Measurements from ENCODE around the gene RALGAPA2.

The RALGAPA2 gene

DNA sequence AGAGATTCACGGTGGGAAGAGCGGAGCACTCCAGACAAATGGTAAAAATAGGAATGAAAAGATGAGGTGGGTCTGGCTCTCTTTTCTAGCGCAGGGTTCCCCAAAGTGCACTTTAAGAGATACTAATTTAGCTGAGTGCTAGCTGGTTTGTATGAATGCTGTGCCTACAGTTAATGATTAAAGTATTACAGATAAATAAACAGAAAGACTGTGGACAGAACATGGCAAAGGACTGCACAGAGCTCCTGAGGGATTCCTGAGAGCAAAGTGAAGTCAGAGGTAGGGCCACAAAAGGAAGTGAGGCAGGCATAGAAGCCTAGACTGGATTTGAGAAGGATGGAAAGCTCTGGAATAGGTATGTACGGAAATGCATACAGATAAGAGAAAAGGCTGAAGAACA, 230.0 kb downstream of the RALGAPA2 start:
- no peak overlapping the region for H3K4me3 ChIP-seq (ENCODE audit: low read length)
- H3K4me1 ChIP-seq (ENCODE audit: insufficient read depth, low read length) = peaks cover 9% of the 10 kb centered on the region
- H3K9me3 ChIP-seq (ENCODE audit: low read length) = peaks cover 2% of the 10 kb centered on the region
- H3K27me3 ChIP-seq (ENCODE audit: insufficient read depth, low read length) = no peaks in the 10 kb centered on the region
- H2AFZ ChIP-seq (ENCODE audit: low read depth, low read length) = no peak overlapping the region
- H3K36me3 ChIP-seq (ENCODE audit: insufficient read depth, low read length) = peaks cover 2% of the 10 kb centered on the region

DNA sequence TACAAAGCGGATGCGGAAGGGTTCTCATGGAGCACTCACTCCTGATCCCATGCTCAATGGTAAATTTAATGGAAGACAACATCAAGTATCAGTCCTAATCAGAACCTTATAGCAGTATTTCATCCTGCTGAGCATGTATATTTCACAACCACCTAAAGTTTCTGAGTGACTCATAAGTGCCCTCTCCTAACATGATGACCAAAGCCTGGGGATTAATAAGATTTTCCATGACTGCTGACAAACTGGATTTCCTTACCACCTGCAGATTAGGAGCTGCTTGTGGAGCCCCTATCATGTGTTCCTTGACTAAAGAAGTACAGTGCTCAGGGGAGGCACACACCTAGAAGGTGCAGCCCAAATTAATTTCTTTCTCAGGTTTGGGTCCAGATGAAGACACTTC, 231.8 kb downstream of the RALGAPA2 start:
- H3K4me1 ChIP-seq (ENCODE audit: insufficient read depth, low read length) = peaks cover 10% of the 10 kb centered on the region
- H3K27me3 ChIP-seq (ENCODE audit: insufficient read depth, low read length) = no peaks in the 10 kb centered on the region
- H2AFZ ChIP-seq (ENCODE audit: low read depth, low read length) = no peak overlapping the region
- no peak overlapping the region for H3K4me3 ChIP-seq (ENCODE audit: low read length)
- H3K9me3 ChIP-seq (ENCODE audit: low read length) = peaks cover 2% of the 10 kb centered on the region
- peaks cover 2% of the 10 kb centered on the region for H3K36me3 ChIP-seq (ENCODE audit: insufficient read depth, low read length)

DNA sequence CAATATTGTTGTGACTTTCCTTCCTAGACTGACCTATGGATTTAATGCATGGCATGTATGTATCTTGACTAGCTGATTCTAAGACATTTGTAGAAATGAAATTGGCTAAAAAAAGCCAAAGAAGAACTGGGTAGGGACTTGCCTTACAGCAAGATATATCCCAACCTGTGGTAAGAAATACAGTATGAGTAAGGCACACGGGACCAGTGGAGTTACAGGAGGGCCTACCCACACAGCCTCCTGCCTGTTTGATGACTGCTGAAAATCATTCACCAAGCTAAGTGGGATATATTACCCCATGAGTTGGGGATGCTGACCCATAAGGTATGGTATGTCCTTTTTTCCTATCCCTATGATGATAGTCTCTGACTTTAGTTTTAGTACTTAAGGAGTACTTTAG, 232.3 kb downstream of the RALGAPA2 start:
- Histone ChIP-seq H3K4me3 (ENCODE audit: low read length) (no peak overlapping the region), H3K9me3 (ENCODE audit: low read length) (peaks cover 2% of the 10 kb centered on the region), H3K4me1 (ENCODE audit: insufficient read depth, low read length) (peaks cover 10% of the 10 kb centered on the region), H2AFZ (ENCODE audit: low read depth, low read length) (no peak overlapping the region), H3K27me3 (ENCODE audit: insufficient read depth, low read length) (no peaks in the 10 kb centered on the region), H3K36me3 (ENCODE audit: insufficient read depth, low read length) (peaks cover 2% of the 10 kb centered on the region)

DNA sequence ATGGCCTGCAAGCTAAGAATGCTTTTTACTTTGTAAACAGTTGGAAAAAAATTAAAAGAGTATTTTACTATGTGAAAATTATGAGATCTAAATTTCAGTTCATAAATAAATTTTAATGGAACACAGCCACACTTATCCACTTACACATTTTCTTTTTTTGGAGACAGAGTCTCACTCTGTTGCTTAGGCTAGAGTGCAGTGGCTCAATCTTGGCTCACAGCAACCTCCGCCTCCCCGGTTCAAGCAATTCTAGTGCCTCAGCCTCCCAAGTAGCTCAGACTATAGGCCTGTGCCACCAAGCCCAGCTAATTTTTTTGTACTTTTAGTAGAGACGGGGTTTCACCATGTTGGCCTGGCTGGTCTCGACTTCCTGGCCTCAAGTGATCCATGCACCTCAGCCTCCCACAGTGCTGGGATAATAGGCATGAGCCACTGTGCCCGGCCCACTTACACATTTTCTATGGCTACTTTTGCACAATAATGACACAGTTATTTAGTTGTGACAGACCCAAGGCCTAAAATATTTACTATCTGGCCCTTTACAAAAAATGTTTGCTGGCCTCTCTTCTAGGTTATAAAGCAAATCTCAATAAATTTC, 234.9 kb downstream of the RALGAPA2 start:
- Histone ChIP-seq H3K4me3 (ENCODE audit: low read length) (no peak overlapping the region), H3K9me3 (ENCODE audit: low read length) (peaks cover 2% of the 10 kb centered on the region), H3K36me3 (ENCODE audit: insufficient read depth, low read length) (peaks cover 2% of the 10 kb centered on the region), H3K27me3 (ENCODE audit: insufficient read depth, low read length) (no peaks in the 10 kb centered on the region), H2AFZ (ENCODE audit: low read depth, low read length) (no peak overlapping the region), H3K4me1 (ENCODE audit: insufficient read depth, low read length) (peaks cover 10% of the 10 kb centered on the region)

DNA sequence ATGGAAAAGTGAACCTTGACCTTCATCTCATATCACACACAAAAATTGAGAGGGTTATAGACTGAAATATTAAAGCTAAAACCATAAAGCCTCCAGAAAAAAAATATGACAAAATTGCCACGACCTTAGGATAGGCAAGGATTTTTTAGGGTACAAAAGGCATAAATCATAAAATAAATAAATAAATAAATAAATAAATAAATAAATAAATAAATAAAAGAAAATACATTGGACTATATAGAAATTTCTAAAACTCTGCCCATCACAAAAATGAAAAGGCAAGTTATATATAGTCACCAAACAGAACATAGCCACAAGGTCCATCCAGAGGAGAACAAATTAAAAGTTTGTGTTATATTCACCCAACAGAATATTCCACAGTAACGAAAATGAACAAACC, 235.9 kb downstream of the RALGAPA2 start:
- peaks cover 2% of the 10 kb centered on the region for H3K9me3 ChIP-seq (ENCODE audit: low read length)

DNA sequence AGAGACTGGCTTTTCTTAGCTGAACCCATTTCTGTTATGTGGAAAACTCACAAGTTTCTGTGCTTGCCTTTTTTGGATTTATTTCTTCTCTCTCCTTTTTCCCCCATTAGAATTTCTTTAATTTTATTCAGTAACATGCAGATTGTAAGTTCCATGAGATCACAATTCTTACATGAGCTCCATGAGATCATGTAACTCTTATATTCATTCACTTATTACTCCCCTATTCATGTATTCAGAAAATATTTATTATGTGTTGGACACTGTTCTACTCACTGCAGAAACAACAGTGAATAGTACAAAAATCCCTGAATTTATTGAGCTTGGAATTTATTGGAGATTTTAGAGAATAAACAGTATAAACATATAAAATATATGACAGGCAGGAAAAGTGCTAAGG, 238.8 kb downstream of the RALGAPA2 start:
- H3K36me3 ChIP-seq (ENCODE audit: insufficient read depth, low read length) = no peaks in the 10 kb centered on the region

More for the DNA sequence above, 235.9 kb downstream of the RALGAPA2 start:
- Histone ChIP-seq H2AFZ (ENCODE audit: low read depth, low read length) (no peak overlapping the region), H3K36me3 (ENCODE audit: insufficient read depth, low read length) (peaks cover 2% of the 10 kb centered on the region), H3K27me3 (ENCODE audit: insufficient read depth, low read length) (no peaks in the 10 kb centered on the region), H3K4me1 (ENCODE audit: insufficient read depth, low read length) (peaks cover 10% of the 10 kb centered on the region), H3K4me3 (ENCODE audit: low read length) (no peak overlapping the region)

DNA sequence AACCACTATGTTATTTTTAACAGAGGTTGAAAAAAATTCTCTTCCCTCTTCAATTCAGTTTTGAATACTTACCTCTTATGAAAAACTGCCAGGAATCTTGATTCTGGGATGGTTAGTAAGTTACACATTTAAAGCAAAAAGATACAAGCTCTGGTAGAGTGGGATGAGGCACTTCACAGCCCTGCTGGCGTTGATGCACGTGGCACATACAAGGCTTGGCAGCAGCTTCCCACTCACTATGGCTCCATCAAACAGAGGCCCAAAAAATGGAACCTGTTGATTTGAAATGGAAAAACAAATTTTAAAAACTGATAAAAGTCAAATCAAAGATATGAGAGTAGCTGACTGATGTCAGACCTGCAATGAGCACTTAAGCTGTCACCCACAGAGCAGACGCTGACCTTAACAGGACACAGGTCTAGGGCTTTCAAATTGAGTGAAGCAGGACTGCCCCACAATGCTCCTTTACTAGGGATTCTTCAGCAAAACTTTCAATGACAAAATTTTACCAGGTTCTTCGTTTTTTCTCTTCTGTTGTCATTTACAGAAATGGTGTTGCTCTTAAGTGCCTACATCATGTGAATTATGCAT, 239.7 kb downstream of the RALGAPA2 start:
- H3K27me3 ChIP-seq (ENCODE audit: insufficient read depth, low read length) = no peaks in the 10 kb centered on the region
- H2AFZ ChIP-seq (ENCODE audit: low read depth, low read length) = no peak overlapping the region
- H3K4me1 ChIP-seq (ENCODE audit: insufficient read depth, low read length) = peaks cover 4% of the 10 kb centered on the region
- no peaks in the 10 kb centered on the region for H3K9me3 ChIP-seq (ENCODE audit: low read length)
- H3K4me3 ChIP-seq (ENCODE audit: low read length) = no peak overlapping the region
- no peaks in the 10 kb centered on the region for H3K36me3 ChIP-seq (ENCODE audit: insufficient read depth, low read length)

More for the DNA sequence above, 238.8 kb downstream of the RALGAPA2 start:
- H3K4me1 ChIP-seq (ENCODE audit: insufficient read depth, low read length) = peaks cover 10% of the 10 kb centered on the region
- no peak overlapping the region for H2AFZ ChIP-seq (ENCODE audit: low read depth, low read length)
- no peaks in the 10 kb centered on the region for H3K9me3 ChIP-seq (ENCODE audit: low read length)
- H3K4me3 ChIP-seq (ENCODE audit: low read length) = no peak overlapping the region
- H3K27me3 ChIP-seq (ENCODE audit: insufficient read depth, low read length) = no peaks in the 10 kb centered on the region

DNA sequence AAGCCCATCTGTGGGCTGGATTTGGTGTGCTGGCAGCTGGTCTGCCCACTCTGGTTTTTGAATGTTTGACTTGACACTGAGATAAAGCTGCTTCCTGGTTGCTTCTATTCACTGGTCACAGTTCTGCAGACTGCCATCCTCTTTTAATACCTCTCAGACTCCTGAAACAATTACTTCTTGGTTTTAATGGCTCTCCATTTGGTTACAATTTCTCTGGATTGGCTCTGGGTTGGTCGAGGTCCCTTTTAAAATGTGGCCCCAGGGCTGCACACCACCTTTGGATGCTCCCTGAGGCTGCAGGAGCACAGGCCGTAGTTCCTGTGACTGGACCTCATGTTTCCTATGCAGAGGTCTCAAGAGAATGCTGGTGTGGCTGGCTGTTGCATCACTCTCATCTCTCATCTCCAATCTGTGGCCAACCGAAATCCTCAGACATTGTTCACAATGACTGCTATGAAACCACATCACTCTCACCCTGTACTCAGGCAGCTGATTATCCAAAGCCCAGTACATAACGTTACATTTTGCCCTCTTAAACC, 246.0 kb downstream of the RALGAPA2 start:
- Histone ChIP-seq H3K36me3 (ENCODE audit: insufficient read depth, low read length) (no peaks in the 10 kb centered on the region), H2AFZ (ENCODE audit: low read depth, low read length) (no peak overlapping the region), H3K4me1 (ENCODE audit: insufficient read depth, low read length) (peaks cover 49% of the 10 kb centered on the region), H3K9me3 (ENCODE audit: low read length) (no peaks in the 10 kb centered on the region), H3K4me3 (ENCODE audit: low read length) (no peak overlapping the region), H3K27me3 (ENCODE audit: insufficient read depth, low read length) (no peaks in the 10 kb centered on the region)

DNA sequence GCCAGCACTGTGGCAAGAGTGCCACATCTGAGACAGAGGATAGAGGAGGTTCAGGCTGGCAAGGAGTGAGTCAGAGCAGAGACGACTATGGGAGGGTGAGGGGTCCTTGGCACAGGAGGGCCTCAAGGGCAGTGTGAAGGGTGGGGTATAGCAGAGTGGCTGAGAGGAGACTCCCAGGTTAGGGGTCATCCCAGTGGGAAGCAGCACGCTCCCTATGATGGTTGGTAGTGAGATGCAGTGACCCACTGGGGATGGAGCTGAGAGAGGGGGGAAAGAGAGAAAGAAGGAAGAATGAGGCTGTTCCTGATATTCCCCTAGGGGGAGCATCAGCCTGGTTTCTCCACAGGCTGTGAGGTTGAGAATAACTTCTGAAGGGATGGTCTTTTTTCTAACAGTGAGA, 247.2 kb downstream of the RALGAPA2 start:
- Histone ChIP-seq H2AFZ (ENCODE audit: low read depth, low read length) (no peak overlapping the region), H3K27me3 (ENCODE audit: insufficient read depth, low read length) (no peaks in the 10 kb centered on the region), H3K9me3 (ENCODE audit: low read length) (no peaks in the 10 kb centered on the region), H3K4me3 (ENCODE audit: low read length) (no peak overlapping the region), H3K36me3 (ENCODE audit: insufficient read depth, low read length) (no peaks in the 10 kb centered on the region), H3K4me1 (ENCODE audit: insufficient read depth, low read length) (peaks cover 61% of the 10 kb centered on the region)

DNA sequence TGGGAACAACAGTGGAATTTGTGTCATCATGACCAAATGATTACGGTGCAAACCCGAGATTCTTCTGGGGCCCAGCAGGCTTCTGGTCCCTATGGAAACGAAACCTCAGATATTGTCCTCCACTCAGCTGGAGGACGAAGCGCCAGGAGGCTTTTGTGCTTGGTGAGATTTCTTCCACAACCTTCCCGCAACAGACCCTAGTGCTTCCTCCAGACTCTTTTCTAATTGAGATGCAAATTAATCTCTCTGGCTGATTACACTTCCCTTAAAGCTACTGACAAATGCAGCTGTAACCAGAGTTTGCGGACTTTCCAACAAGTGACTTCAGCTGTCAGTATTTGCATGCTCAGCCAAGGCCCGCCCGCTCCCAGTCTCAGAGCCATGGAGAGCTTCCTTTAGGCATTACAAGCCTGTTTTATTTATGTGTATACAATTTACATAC, 248.5 kb downstream of the RALGAPA2 start:
- Histone ChIP-seq H3K4me1 (ENCODE audit: insufficient read depth, low read length) (peaks cover 66% of the 10 kb centered on the region), H3K4me3 (ENCODE audit: low read length) (no peak overlapping the region), H2AFZ (ENCODE audit: low read depth, low read length) (no peak overlapping the region), H3K9me3 (ENCODE audit: low read length) (no peaks in the 10 kb centered on the region), H3K36me3 (ENCODE audit: insufficient read depth, low read length) (no peaks in the 10 kb centered on the region), H3K27me3 (ENCODE audit: insufficient read depth, low read length) (no peaks in the 10 kb centered on the region)

DNA sequence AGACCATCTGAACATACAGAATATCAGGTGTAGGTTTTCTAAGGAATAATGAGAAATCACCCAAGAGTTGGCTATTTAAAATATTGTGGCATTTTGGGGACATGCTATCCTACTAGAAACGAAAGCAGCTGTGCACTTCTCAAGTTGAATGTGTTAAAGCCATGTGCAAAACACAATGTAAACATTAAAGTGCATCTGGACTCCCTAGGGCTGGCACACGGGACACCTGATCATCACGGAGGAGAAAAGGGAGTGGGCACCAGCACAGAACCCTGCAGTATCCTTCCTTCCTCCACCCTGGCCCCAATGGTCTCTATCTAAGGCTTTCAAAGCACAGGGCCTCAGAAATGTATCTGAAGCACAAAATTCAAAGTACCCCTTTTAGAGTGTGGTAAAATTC, 250.3 kb downstream of the RALGAPA2 start:
- H3K4me3 ChIP-seq (ENCODE audit: low read length) = no peak overlapping the region
- peaks cover 76% of the 10 kb centered on the region for H3K4me1 ChIP-seq (ENCODE audit: insufficient read depth, low read length)
- H3K9me3 ChIP-seq (ENCODE audit: low read length) = no peaks in the 10 kb centered on the region
- no peaks in the 10 kb centered on the region for H3K36me3 ChIP-seq (ENCODE audit: insufficient read depth, low read length)
- no peak overlapping the region for H2AFZ ChIP-seq (ENCODE audit: low read depth, low read length)
- no peaks in the 10 kb centered on the region for H3K27me3 ChIP-seq (ENCODE audit: insufficient read depth, low read length)

DNA sequence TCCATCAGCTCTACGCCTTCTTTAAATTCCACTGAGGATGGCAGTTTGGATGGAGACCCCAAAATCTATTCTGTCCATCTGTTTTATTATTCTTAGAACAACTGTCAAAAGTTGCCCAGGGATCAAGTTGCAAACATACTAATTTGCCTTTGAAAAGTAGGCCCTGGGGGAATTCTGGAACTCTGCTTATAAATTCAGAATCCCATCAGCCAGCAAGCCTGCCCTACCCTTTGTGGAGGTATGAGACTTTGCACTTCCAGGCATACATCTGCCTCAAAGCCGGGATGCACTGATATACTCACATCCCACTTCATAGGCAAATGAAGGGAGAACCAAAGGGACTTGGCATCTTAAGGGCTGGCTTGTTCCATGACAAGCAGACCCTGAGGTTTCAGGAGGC, 250.9 kb downstream of the RALGAPA2 start:
- Histone ChIP-seq H3K4me3 (ENCODE audit: low read length) (no peak overlapping the region), H3K9me3 (ENCODE audit: low read length) (no peaks in the 10 kb centered on the region), H3K27me3 (ENCODE audit: insufficient read depth, low read length) (no peaks in the 10 kb centered on the region), H2AFZ (ENCODE audit: low read depth, low read length) (no peak overlapping the region), H3K4me1 (ENCODE audit: insufficient read depth, low read length) (peaks cover 75% of the 10 kb centered on the region), H3K36me3 (ENCODE audit: insufficient read depth, low read length) (no peaks in the 10 kb centered on the region)

DNA sequence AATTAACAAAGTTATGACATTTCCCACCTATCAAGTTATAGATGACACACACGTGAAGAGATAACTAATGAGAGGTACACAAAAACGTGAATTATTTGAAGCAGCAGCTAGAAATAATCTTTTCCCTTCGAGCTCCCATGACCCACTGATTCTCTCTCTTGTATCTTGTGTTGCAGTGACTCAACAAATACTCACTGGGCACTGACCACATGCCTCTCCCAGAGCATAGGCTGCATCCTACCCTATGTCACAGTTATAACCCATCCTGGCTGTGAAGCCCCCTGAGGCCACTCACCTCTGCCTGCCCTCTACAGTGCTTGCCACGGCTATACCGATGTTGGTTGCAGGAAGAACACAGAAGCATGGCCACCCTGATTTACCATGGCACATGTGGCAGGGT, 252.7 kb downstream of the RALGAPA2 start:
- no peak overlapping the region for H3K4me3 ChIP-seq (ENCODE audit: low read length)
- H2AFZ ChIP-seq (ENCODE audit: low read depth, low read length) = no peak overlapping the region
- H3K9me3 ChIP-seq (ENCODE audit: low read length) = no peaks in the 10 kb centered on the region
- H3K4me1 ChIP-seq (ENCODE audit: insufficient read depth, low read length) = peaks cover 56% of the 10 kb centered on the region
- no peaks in the 10 kb centered on the region for H3K27me3 ChIP-seq (ENCODE audit: insufficient read depth, low read length)
- no peaks in the 10 kb centered on the region for H3K36me3 ChIP-seq (ENCODE audit: insufficient read depth, low read length)
